Measurements from ENCODE around the gene SLC25A30. TPM values are rescaled to one million over a fixed set of nuclear protein-coding genes. Genes with fewer than 3 reads are reported as not detected.
"Not testable (repeated sequence)": the region's sequence is repeated elsewhere in the genome, so short reads cannot be mapped to it uniquely, and the experiment has no call there.

Gene SLC25A30
- polyA plus RNA-seq, 6 donors from 2014 or later, result 2.5 to 4.0 (median 3.1) TPM; not detected in 1

GRCh38 chr13:45441633-45442032 lies 23.5 kb upstream of the SLC25A30 start:
- peak; percentile 32 to 46 for ATAC-seq (ENCODE audit: low read depth in 2 of 2)
- Mint-ChIP-seq H3K4me3 (no peak overlapping the region), H3K27ac (peak overlapping the region in 2 of 6 donors; percentile 71 to 81), H3K27me3 (peaks cover 0 to 14% (median 6%) of the 10 kb centered on the region in 3 donors), H3K9me3 (peaks cover 0 to 3% (median 0%) of the 10 kb centered on the region in 7 donors), H3K4me1 (peaks cover 7 to 14% (median 9%) of the 10 kb centered on the region in 3 donors), H3K36me3 (peaks cover 0 to 7% of the 10 kb centered on the region in 2 donors)
- DNase-seq, result no peak

- Mint-ChIP-seq H3K9me3 (peaks cover 0 to 3% (median 0%) of the 10 kb centered on the region in 7 donors), H3K4me1 (peaks cover 7 to 14% (median 9%) of the 10 kb centered on the region in 3 donors), H3K36me3 (peaks cover 0 to 7% of the 10 kb centered on the region in 2 donors), H3K27ac (peak overlapping the region in 2 of 6 donors; percentile 21 to 65), H3K4me3 (no peak overlapping the region), H3K27me3 (peaks cover 0 to 6% (median 5%) of the 10 kb centered on the region in 3 donors)
- DNase-seq (no peak), ATAC-seq (ENCODE audit: low read depth in 2 of 2) (no peak)
Measured at GRCh38 chr13:45439781-45440462, 21.7 kb upstream of the SLC25A30 start.

- ATAC-seq (ENCODE audit: low read depth in 2 of 2) (no peak), DNase-seq (no peak)
- Mint-ChIP-seq H3K9me3 (peaks cover 0 to 3% (median 0%) of the 10 kb centered on the region in 7 donors), H3K4me3 (no peak overlapping the region), H3K36me3 (peaks cover 0 to 7% of the 10 kb centered on the region in 2 donors), H3K27me3 (peaks cover 0 to 6% (median 0%) of the 10 kb centered on the region in 3 donors), H3K4me1 (peaks cover 7 to 14% (median 9%) of the 10 kb centered on the region in 3 donors), H3K27ac (peak overlapping the region in 1 of 6 donors; percentile 65)
Measured at GRCh38 chr13:45439008-45439407, 20.8 kb upstream of the SLC25A30 start.

- peaks cover 7 to 14% (median 9%) of the 10 kb centered on the region in 3 donors for H3K4me1 Mint-ChIP-seq
- H3K4me3 Mint-ChIP-seq, result no peak overlapping the region
- DNase-seq (no peak), ATAC-seq (ENCODE audit: low read depth in 2 of 2) (no peak)
- peaks cover 0 to 6% (median 0%) of the 10 kb centered on the region in 3 donors for H3K27me3 Mint-ChIP-seq
- peaks cover 0 to under 1% of the 10 kb centered on the region in 2 donors for H3K36me3 Mint-ChIP-seq
- peak overlapping the region in 1 of 6 donors; percentile 30 for H3K27ac Mint-ChIP-seq
- no peaks in the 10 kb centered on the region for H3K9me3 Mint-ChIP-seq
Measured at GRCh38 chr13:45437947-45438346, 19.8 kb upstream of the SLC25A30 start.

- ATAC-seq (ENCODE audit: low read depth in 2 of 2), result no peak
- Mint-ChIP-seq H3K27ac (no peak overlapping the region), H3K36me3 (no peaks in the 10 kb centered on the region), H3K4me1 (peaks cover 6 to 12% (median 6%) of the 10 kb centered on the region in 3 donors), H3K9me3 (no peaks in the 10 kb centered on the region), H3K27me3 (peaks cover 0 to 5% (median 0%) of the 10 kb centered on the region in 3 donors), H3K4me3 (no peak overlapping the region)
- DNase-seq, result no peak
Measured at GRCh38 chr13:45436953-45437352, 18.8 kb upstream of the SLC25A30 start.

GRCh38 chr13:45436332-45436731 lies 18.2 kb upstream of the SLC25A30 start:
- H3K27me3 Mint-ChIP-seq, result no peaks in the 10 kb centered on the region
- peaks cover 0 to 6% (median under 1%) of the 10 kb centered on the region in 3 donors for H3K4me1 Mint-ChIP-seq
- H3K9me3 Mint-ChIP-seq, result no peaks in the 10 kb centered on the region
- H3K36me3 Mint-ChIP-seq, result no peaks in the 10 kb centered on the region
- DNase-seq (no peak), ATAC-seq (ENCODE audit: low read depth in 2 of 2) (no peak)
- peak overlapping the region in 1 of 6 donors; percentile 24 for H3K27ac Mint-ChIP-seq
- no peak overlapping the region for H3K4me3 Mint-ChIP-seq

GRCh38 chr13:45434556-45435371 lies 16.6 kb upstream of the SLC25A30 start:
- no peak for ATAC-seq (ENCODE audit: low read depth in 2 of 2)
- no peaks in the 10 kb centered on the region for H3K36me3 Mint-ChIP-seq
- no peak overlapping the region for H3K4me3 Mint-ChIP-seq
- no peaks in the 10 kb centered on the region for H3K27me3 Mint-ChIP-seq
- H3K9me3 Mint-ChIP-seq, result no peaks in the 10 kb centered on the region
- DNase-seq, result no peak
- no peak overlapping the region for H3K27ac Mint-ChIP-seq
- H3K4me1 Mint-ChIP-seq, result no peaks in the 10 kb centered on the region

- H3K9me3 Mint-ChIP-seq, result no peaks in the 10 kb centered on the region
- no peaks in the 10 kb centered on the region for H3K4me1 Mint-ChIP-seq
- no peaks in the 10 kb centered on the region for H3K27me3 Mint-ChIP-seq
- H3K36me3 Mint-ChIP-seq, result no peaks in the 10 kb centered on the region
- no peak for ATAC-seq (ENCODE audit: low read depth in 2 of 2)
- peak overlapping the region in 1 of 6 donors; percentile 59 for H3K27ac Mint-ChIP-seq
- DNase-seq, result no peak
- H3K4me3 Mint-ChIP-seq, result no peak overlapping the region
Measured at GRCh38 chr13:45433381-45433790, 15.2 kb upstream of the SLC25A30 start.

- Mint-ChIP-seq H3K4me3 (no peak overlapping the region), H3K4me1 (no peaks in the 10 kb centered on the region), H3K27ac (peak overlapping the region in 2 of 6 donors; percentile 30 to 59), H3K9me3 (no peaks in the 10 kb centered on the region), H3K36me3 (no peaks in the 10 kb centered on the region), H3K27me3 (no peaks in the 10 kb centered on the region)
- ATAC-seq (ENCODE audit: low read depth in 2 of 2) (no peak), DNase-seq (no peak)
Measured at GRCh38 chr13:45432737-45433380, 14.7 kb upstream of the SLC25A30 start.

- H3K9me3 Mint-ChIP-seq, H3K27me3 Mint-ChIP-seq, H3K36me3 Mint-ChIP-seq, H3K4me1 Mint-ChIP-seq: not testable (repeated sequence)
- DNase-seq (peak; percentile 39), ATAC-seq (ENCODE audit: low read depth in 2 of 2) (peak; percentile 90 to 94)
- Mint-ChIP-seq H3K27ac (peak overlapping the region in 2 of 6 donors; percentile 66 to 69), H3K4me3 (peak overlapping the region in 1 of 8 donors; percentile 5)
Measured at GRCh38 chr13:45426056-45426841, 8.1 kb upstream of the SLC25A30 start.

- H3K27ac Mint-ChIP-seq, result peak overlapping the region in 1 of 6 donors; percentile 5
- no peaks in the 10 kb centered on the region for H3K9me3 Mint-ChIP-seq
- no peaks in the 10 kb centered on the region for H3K27me3 Mint-ChIP-seq
- peak overlapping the region in 1 of 8 donors; percentile 79 for H3K4me3 Mint-ChIP-seq
- no peaks in the 10 kb centered on the region for H3K36me3 Mint-ChIP-seq
- ATAC-seq (ENCODE audit: low read depth in 2 of 2) (no peak), DNase-seq (no peak)
- H3K4me1 Mint-ChIP-seq, result peaks cover 3 to 11% (median 10%) of the 10 kb centered on the region in 3 donors
Measured at GRCh38 chr13:45422731-45423292, 4.6 kb upstream of the SLC25A30 start.

- Mint-ChIP-seq H3K27me3 (no peaks in the 10 kb centered on the region), H3K36me3 (no peaks in the 10 kb centered on the region), H3K27ac (peak overlapping the region in 1 of 6 donors; percentile 60), H3K4me3 (peak overlapping the region; percentile 13 to 87 (median 56)), H3K4me1 (peaks cover 12 to 20% (median 20%) of the 10 kb centered on the region in 3 donors), H3K9me3 (no peaks in the 10 kb centered on the region)
- no peak for ATAC-seq (ENCODE audit: low read depth in 2 of 2)
- no peak for DNase-seq
Measured at GRCh38 chr13:45419945-45420344, 1.8 kb upstream of the SLC25A30 start.

Data from naive B cell (primary cell).